GM08714 (cell line): ENCODE data around the gene C1QTNF12.

ENCODE experiments used
- H3K4me3 ChIP-seq: fragments of 200-500 bp; sonication (Bioruptor generic); 2 replicates; pipeline ENCODE4 v1.5.1; 2014; ENCODE audit warnings: mild to moderate bottlenecking, low read length, inconsistent platforms
- ZNF274 ChIP-seq: IDR thresholded peaks from 2 replicates; pipeline ENCODE4 v1.6.1; 2012; ENCODE audit warnings: mild to moderate bottlenecking, low read depth, low read length

C1QTNF12 gene

GRCh38 chr1:1204998-1205768, 41.3 kb downstream of the C1QTNF12 start:
- H3K4me3 ChIP-seq = no peak overlapping the region
- no peak for TF ChIP-seq ZNF274

GRCh38 chr1:1204425-1204920, 42.0 kb downstream of the C1QTNF12 start:
- H3K4me3 ChIP-seq = no peak overlapping the region
- TF ChIP-seq ZNF274 = no peak

- H3K4me3 ChIP-seq = no peak overlapping the region
- TF ChIP-seq ZNF274 = no peak
These were observed 42.7 kb downstream of the C1QTNF12 start for GRCh38 chr1:1203561-1204424.

- H3K4me3 ChIP-seq = no peak overlapping the region
- no peak for TF ChIP-seq ZNF274
These were observed 43.5 kb downstream of the C1QTNF12 start for GRCh38 chr1:1202831-1203560.

GRCh38 chr1:1200876-1201810, 45.4 kb downstream of the C1QTNF12 start:
- H3K4me3 ChIP-seq = no peak overlapping the region; the same call in 1 of the 2 replicates
- no peak for TF ChIP-seq ZNF274

- TF ChIP-seq ZNF274 = no peak
- no peak overlapping the region for H3K4me3 ChIP-seq
These were observed 46.3 kb downstream of the C1QTNF12 start for GRCh38 chr1:1199961-1200875.

GRCh38 chr1:1199141-1199960, 47.2 kb downstream of the C1QTNF12 start:
- H3K4me3 ChIP-seq = no peak overlapping the region
- TF ChIP-seq ZNF274 = no peak

- H3K4me3 ChIP-seq = no peak overlapping the region
- no peak for TF ChIP-seq ZNF274
These were observed 47.9 kb downstream of the C1QTNF12 start for GRCh38 chr1:1198423-1199140.

- H3K4me3 ChIP-seq = no peak overlapping the region
- no peak for TF ChIP-seq ZNF274
These were observed 48.7 kb downstream of the C1QTNF12 start for GRCh38 chr1:1197551-1198422.

GRCh38 chr1:1197188-1197500, 49.4 kb downstream of the C1QTNF12 start:
- TF ChIP-seq ZNF274 = no peak
- H3K4me3 ChIP-seq = no peak overlapping the region
